ENCODE measurements around the gene IDH2.

The IDH2 gene

GRCh38 chr15:90036806-90037510, 65.3 kb downstream of the IDH2 start:
- DNase-seq: no peak
- no peak for TF ChIP-seq CTCF (IDR thresholded peaks at IDR 0.05; ENCODE audit: low read depth, low read length)
- Histone ChIP-seq H3K9me3 (no peaks in the 10 kb centered on the region), H3K4me1 (peaks cover 12% of the 10 kb centered on the region), H3K36me3 (no peaks in the 10 kb centered on the region), H3K27me3 (no peaks in the 10 kb centered on the region), H3K4me3 (ENCODE audit: low read depth, low read length) (no peak overlapping the region)

- H3K9me3 ChIP-seq: no peaks in the 10 kb centered on the region
- no peaks in the 10 kb centered on the region for H3K27me3 ChIP-seq
- no peak for DNase-seq
- no peak overlapping the region for H3K4me3 ChIP-seq (ENCODE audit: low read depth, low read length)
- H3K36me3 ChIP-seq: no peaks in the 10 kb centered on the region
- no peak for TF ChIP-seq CTCF (IDR thresholded peaks at IDR 0.05; ENCODE audit: low read depth, low read length)
- H3K4me1 ChIP-seq: peaks cover 12% of the 10 kb centered on the region
These were observed 65.9 kb downstream of the IDH2 start for GRCh38 chr15:90036343-90036742.

- no peak for DNase-seq
These were observed 66.4 kb downstream of the IDH2 start for GRCh38 chr15:90035840-90036230.

GRCh38 chr15:90035095-90035839, 67.0 kb downstream of the IDH2 start:
- Histone ChIP-seq H3K4me3 (ENCODE audit: low read depth, low read length) (no peak overlapping the region), H3K9me3 (no peaks in the 10 kb centered on the region), H3K27me3 (no peaks in the 10 kb centered on the region), H3K36me3 (no peaks in the 10 kb centered on the region), H3K4me1 (peaks cover 12% of the 10 kb centered on the region)
- DNase-seq: no peak
- TF ChIP-seq CTCF (IDR thresholded peaks at IDR 0.05; ENCODE audit: low read depth, low read length): no peak

More at GRCh38 chr15:90035840-90036230, 66.4 kb downstream of the IDH2 start:
- TF ChIP-seq CTCF (IDR thresholded peaks at IDR 0.05; ENCODE audit: low read depth, low read length): no peak
- H3K4me1 ChIP-seq: peaks cover 12% of the 10 kb centered on the region
- H3K27me3 ChIP-seq: no peaks in the 10 kb centered on the region
- H3K9me3 ChIP-seq: no peaks in the 10 kb centered on the region
- H3K36me3 ChIP-seq: no peaks in the 10 kb centered on the region
- no peak overlapping the region for H3K4me3 ChIP-seq (ENCODE audit: low read depth, low read length)

GRCh38 chr15:90033448-90033847, 68.8 kb downstream of the IDH2 start:
- Histone ChIP-seq H3K27me3 (no peaks in the 10 kb centered on the region), H3K4me3 (ENCODE audit: low read depth, low read length) (no peak overlapping the region), H3K4me1 (peaks cover 11% of the 10 kb centered on the region), H3K36me3 (no peaks in the 10 kb centered on the region), H3K9me3 (no peaks in the 10 kb centered on the region)
- TF ChIP-seq CTCF (IDR thresholded peaks at IDR 0.05; ENCODE audit: low read depth, low read length): no peak
- no peak for DNase-seq

All from BE2C (cell line).